Neural cell (in vitro differentiated cells): ENCODE data around the gene APC. TPM values are rescaled to one million over a fixed set of nuclear protein-coding genes. Genes with fewer than 3 reads are reported as not detected.

Experiments used
- H2AFZ ChIP-seq: fragments of 200-600, 300-800 bp; sonication (generic), shearing (Covaris generic); 2 replicates; pipeline ENCODE4 v1.6.0; 2014; ENCODE audit warnings: low read depth, mild to moderate bottlenecking, antibody characterized with exemption, low read length, moderate library complexity
- H3F3A ChIP-seq: fragments of 200-600 bp; shearing (Covaris generic); 2 replicates; pipeline ENCODE4 v1.6.1; 2016; ENCODE audit warnings: mild to moderate bottlenecking, moderate library complexity, mixed read lengths, antibody characterized with exemption, low read length; ENCODE audit not compliant: insufficient read depth, poor library complexity, severe bottlenecking
- H3K27ac ChIP-seq: fragments of 200-600, 300-800 bp; sonication (generic), shearing (Covaris generic); 2 replicates; pipeline ENCODE4 v1.5.1; 2014; ENCODE audit warnings: mild to moderate bottlenecking, low read length, moderate library complexity
- H3K27me3 ChIP-seq: fragments of 300-800, 200-600 bp; sonication (generic), shearing (Covaris generic); 2 replicates; pipeline ENCODE4 v1.6.0; 2014; ENCODE audit warnings: mild to moderate bottlenecking, low read depth, low read length, moderate library complexity; ENCODE audit not compliant: insufficient read depth
- H3K36me3 ChIP-seq: fragments of 300-800, 200-600 bp; sonication (generic), shearing (Covaris generic); 2 replicates; pipeline ENCODE4 v1.5.1; 2014; ENCODE audit warnings: mild to moderate bottlenecking, antibody characterized with exemption, low read length, moderate library complexity; ENCODE audit not compliant: insufficient read depth
- H3K4me2 ChIP-seq: fragments of 300-800, 200-600 bp; sonication (generic), shearing (Covaris generic); 2 replicates; pipeline ENCODE4 v1.6.0; 2014; ENCODE audit warnings: mild to moderate bottlenecking, low read length
- H3K4me3 ChIP-seq: fragments of 300-800, 200-600 bp; sonication (generic), shearing (Covaris generic); 2 replicates; pipeline ENCODE4 v1.5.1; 2014; ENCODE audit warnings: mild to moderate bottlenecking, low read length, moderate library complexity
- H3K79me2 ChIP-seq: fragments of 200-600 bp; shearing (Covaris generic); replicated peaks from 2 replicates; pipeline ENCODE4 v1.6.0; 2014; ENCODE audit warnings: mild to moderate bottlenecking, low read length, moderate library complexity; ENCODE audit not compliant: insufficient read depth
- H3K9ac ChIP-seq: fragments of 300-800, 200-600 bp; sonication (generic), shearing (Covaris generic); 2 replicates; pipeline ENCODE4 v1.6.1; 2016; ENCODE audit warnings: mild to moderate bottlenecking, low read length, mixed read lengths
- H3K9me2 ChIP-seq: fragments of 200-600 bp; shearing (Covaris generic); 2 replicates; pipeline ENCODE4 v1.6.1; 2016; ENCODE audit warnings: mild to moderate bottlenecking, low read length, mixed read lengths; ENCODE audit not compliant: insufficient read depth
- H3K9me3 ChIP-seq: fragments of 200-600, 300-800 bp; sonication (generic), shearing (Covaris generic); 2 replicates; pipeline ENCODE4 v1.6.1; 2016; ENCODE audit warnings: mild to moderate bottlenecking, mixed run types, low read length, moderate library complexity, mixed read lengths
- H4K20me1 ChIP-seq: fragments of 200-600 bp; shearing (Covaris generic); 2 replicates; pipeline ENCODE4 v1.6.1; 2016; ENCODE audit warnings: mild to moderate bottlenecking, mixed run types; ENCODE audit not compliant: insufficient read depth
- EP300 ChIP-seq: fragments of 450-650 bp; conservative IDR thresholded peaks from 2 replicates; pipeline ENCODE4 v1.6.1; 2014; ENCODE audit warnings: antibody characterized with exemption, mild to moderate bottlenecking, moderate library complexity; ENCODE audit not compliant: poor library complexity, severe bottlenecking
- EZH2 ChIP-seq: fragments of 200-600, 300-800 bp; shearing (Covaris generic), sonication (generic); IDR thresholded peaks from 2 replicates; pipeline ENCODE4 v1.6.1; 2014; ENCODE audit warnings: antibody characterized with exemption, low read length, borderline replicate concordance, mild to moderate bottlenecking; ENCODE audit not compliant: insufficient read depth, poor library complexity, severe bottlenecking
- MXI1 ChIP-seq: fragments of 450-650 bp; conservative IDR thresholded peaks from 2 replicates; pipeline ENCODE4 v1.6.1; 2014; ENCODE audit warnings: antibody characterized with exemption, mild to moderate bottlenecking; ENCODE audit not compliant: poor library complexity, severe bottlenecking
- POLR2AphosphoS5 ChIP-seq: IDR thresholded peaks from 2 replicates; pipeline ENCODE4 v1.6.1; 2012
- RAD21 ChIP-seq: fragments of 450-650 bp; conservative IDR thresholded peaks from 2 replicates; pipeline ENCODE4 v1.6.1; 2014; ENCODE audit warnings: antibody characterized with exemption, mild to moderate bottlenecking, moderate library complexity
- SMC3 ChIP-seq: fragments of 450-650 bp; conservative IDR thresholded peaks from 2 replicates; pipeline ENCODE4 v1.6.1; 2014; ENCODE audit warnings: antibody characterized with exemption, mild to moderate bottlenecking, moderate library complexity; ENCODE audit not compliant: poor library complexity
- TAF1 ChIP-seq: IDR thresholded peaks from 2 replicates; pipeline ENCODE4 v1.6.1; 2012; ENCODE audit warnings: low read depth
- polyA plus RNA-seq: library from polyadenylated mRNA; depleted of rRNA; stranded (reverse); fragments of >200 nt; gene quantifications from 2 replicates; pipeline ENCODE4 v1.2.3, GENCODE V29; 2014
- TF ChIP-seq, protein P1 (sequence below): IDR thresholded peaks from 2 replicates; pipeline ENCODE4 v1.6.1; 2012; ENCODE audit warnings: borderline replicate concordance
- TF ChIP-seq, protein P2 (sequence below): fragments of 450-650 bp; IDR thresholded peaks from 2 replicates; pipeline ENCODE4 v1.5.1; 2014; ENCODE audit warnings: antibody characterized with exemption, mild to moderate bottlenecking, moderate library complexity; ENCODE audit not compliant: poor library complexity, severe bottlenecking

Gene APC
- polyA plus RNA-seq, 1 donor from 2014 or later: 40.6 TPM

DNA sequence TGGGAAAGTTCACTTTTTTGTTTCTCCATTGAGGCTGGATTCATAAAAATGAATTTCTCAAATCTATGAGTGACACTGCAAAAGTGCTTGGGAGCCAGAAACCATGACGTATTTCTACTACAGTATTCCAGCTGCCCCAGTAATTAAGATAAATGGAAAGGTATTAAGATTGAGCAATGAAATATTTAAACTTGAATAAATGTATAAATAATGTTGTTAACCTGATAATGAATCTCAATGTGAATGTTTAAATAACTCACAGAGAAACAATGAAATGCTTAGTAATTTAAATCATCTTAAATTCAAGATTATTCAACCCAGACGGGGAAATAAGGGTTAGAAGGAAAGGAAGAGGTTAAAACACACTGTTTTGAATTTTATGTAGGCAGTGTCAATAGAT, 112.2 kb downstream of the APC start:
- Histone ChIP-seq H3K9ac (no peak overlapping the region), H3K4me2 (no peak overlapping the region), H3K27me3 (no peaks in the 10 kb centered on the region), H3K4me3 (no peak overlapping the region), H3K9me2 (no peaks in the 10 kb centered on the region), H3K9me3 (no peaks in the 10 kb centered on the region), H3K36me3 (no peaks in the 10 kb centered on the region), H4K20me1 (no peaks in the 10 kb centered on the region), H3K79me2 (no peaks in the 10 kb centered on the region), H2AFZ (no peak overlapping the region), H3F3A (peaks cover 3% of the 10 kb centered on the region), H3K27ac (no peak overlapping the region)
- TF ChIP-seq MXI1 (no peak), EZH2 (no peak), SMC3 (no peak), RAD21 (no peak), TAF1 (no peak), EP300 (no peak), POLR2AphosphoS5 (no peak)
- TF ChIP-seq, protein P1, sequence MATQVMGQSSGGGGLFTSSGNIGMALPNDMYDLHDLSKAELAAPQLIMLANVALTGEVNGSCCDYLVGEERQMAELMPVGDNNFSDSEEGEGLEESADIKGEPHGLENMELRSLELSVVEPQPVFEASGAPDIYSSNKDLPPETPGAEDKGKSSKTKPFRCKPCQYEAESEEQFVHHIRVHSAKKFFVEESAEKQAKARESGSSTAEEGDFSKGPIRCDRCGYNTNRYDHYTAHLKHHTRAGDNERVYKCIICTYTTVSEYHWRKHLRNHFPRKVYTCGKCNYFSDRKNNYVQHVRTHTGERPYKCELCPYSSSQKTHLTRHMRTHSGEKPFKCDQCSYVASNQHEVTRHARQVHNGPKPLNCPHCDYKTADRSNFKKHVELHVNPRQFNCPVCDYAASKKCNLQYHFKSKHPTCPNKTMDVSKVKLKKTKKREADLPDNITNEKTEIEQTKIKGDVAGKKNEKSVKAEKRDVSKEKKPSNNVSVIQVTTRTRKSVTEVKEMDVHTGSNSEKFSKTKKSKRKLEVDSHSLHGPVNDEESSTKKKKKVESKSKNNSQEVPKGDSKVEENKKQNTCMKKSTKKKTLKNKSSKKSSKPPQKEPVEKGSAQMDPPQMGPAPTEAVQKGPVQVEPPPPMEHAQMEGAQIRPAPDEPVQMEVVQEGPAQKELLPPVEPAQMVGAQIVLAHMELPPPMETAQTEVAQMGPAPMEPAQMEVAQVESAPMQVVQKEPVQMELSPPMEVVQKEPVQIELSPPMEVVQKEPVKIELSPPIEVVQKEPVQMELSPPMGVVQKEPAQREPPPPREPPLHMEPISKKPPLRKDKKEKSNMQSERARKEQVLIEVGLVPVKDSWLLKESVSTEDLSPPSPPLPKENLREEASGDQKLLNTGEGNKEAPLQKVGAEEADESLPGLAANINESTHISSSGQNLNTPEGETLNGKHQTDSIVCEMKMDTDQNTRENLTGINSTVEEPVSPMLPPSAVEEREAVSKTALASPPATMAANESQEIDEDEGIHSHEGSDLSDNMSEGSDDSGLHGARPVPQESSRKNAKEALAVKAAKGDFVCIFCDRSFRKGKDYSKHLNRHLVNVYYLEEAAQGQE: no peak
- TF ChIP-seq, protein P2, sequence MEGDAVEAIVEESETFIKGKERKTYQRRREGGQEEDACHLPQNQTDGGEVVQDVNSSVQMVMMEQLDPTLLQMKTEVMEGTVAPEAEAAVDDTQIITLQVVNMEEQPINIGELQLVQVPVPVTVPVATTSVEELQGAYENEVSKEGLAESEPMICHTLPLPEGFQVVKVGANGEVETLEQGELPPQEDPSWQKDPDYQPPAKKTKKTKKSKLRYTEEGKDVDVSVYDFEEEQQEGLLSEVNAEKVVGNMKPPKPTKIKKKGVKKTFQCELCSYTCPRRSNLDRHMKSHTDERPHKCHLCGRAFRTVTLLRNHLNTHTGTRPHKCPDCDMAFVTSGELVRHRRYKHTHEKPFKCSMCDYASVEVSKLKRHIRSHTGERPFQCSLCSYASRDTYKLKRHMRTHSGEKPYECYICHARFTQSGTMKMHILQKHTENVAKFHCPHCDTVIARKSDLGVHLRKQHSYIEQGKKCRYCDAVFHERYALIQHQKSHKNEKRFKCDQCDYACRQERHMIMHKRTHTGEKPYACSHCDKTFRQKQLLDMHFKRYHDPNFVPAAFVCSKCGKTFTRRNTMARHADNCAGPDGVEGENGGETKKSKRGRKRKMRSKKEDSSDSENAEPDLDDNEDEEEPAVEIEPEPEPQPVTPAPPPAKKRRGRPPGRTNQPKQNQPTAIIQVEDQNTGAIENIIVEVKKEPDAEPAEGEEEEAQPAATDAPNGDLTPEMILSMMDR: no peak

GRCh38 chr5:112854651-112855050, 117.0 kb downstream of the APC start:
- Histone ChIP-seq H3K27me3 (no peaks in the 10 kb centered on the region), H3F3A (no peaks in the 10 kb centered on the region), H3K4me3 (no peak overlapping the region), H3K9ac (no peak overlapping the region), H4K20me1 (no peaks in the 10 kb centered on the region), H3K9me2 (no peaks in the 10 kb centered on the region), H3K27ac (no peak overlapping the region), H2AFZ (no peak overlapping the region), H3K9me3 (no peaks in the 10 kb centered on the region), H3K36me3 (no peaks in the 10 kb centered on the region), H3K4me2 (no peak overlapping the region), H3K79me2 (no peaks in the 10 kb centered on the region)
- TF ChIP-seq MXI1 (no peak), TAF1 (no peak), POLR2AphosphoS5 (no peak), SMC3 (no peak), EZH2 (no peak), RAD21 (no peak), EP300 (no peak)
- TF ChIP-seq, protein P1: no peak
- TF ChIP-seq, protein P2: no peak
